Cardiac muscle cell (in vitro differentiated cells and primary cell): ENCODE data around the gene NAT8L. TPM values are rescaled to one million over a fixed set of nuclear protein-coding genes. Genes with fewer than 3 reads are reported as not detected.

Experiments used
- DNase-seq, 2 donors: peaks; one replicate each; pipeline versions ENCODE4 v3.0.0 to v3.0.0-alpha.2; 2010 to 2017; ENCODE audit warnings: low read depth in 1 of 2, low spot score in 1 of 2
- H3K27ac ChIP-seq: fragments of 200-600 bp; sonication (generic); 2 replicates; pipeline ENCODE4 v1.5.1; 2016
- H3K27me3 ChIP-seq: fragments of 200-600 bp; sonication (generic); 2 replicates; pipeline ENCODE4 v1.6.0; 2016; ENCODE audit warnings: control low read depth
- H3K36me3 ChIP-seq: fragments of 200-600 bp; sonication (generic); 2 replicates; pipeline ENCODE4 v1.5.1; 2016; ENCODE audit warnings: control low read depth
- H3K4me1 ChIP-seq: fragments of 200-600 bp; sonication (generic); 2 replicates; pipeline ENCODE4 v1.8.1; 2017; ENCODE audit warnings: low read depth, mild to moderate bottlenecking, mixed run types
- H3K4me3 ChIP-seq: fragments of 200-600 bp; sonication (generic); 2 replicates; pipeline ENCODE4 v1.5.1; 2016; ENCODE audit warnings: mild to moderate bottlenecking
- H3K9me3 ChIP-seq: fragments of 200-600 bp; sonication (generic); 2 replicates; pipeline ENCODE4 v1.5.1; 2017; ENCODE audit warnings: low read depth, mild to moderate bottlenecking, control low read depth
- polyA plus RNA-seq: library from polyadenylated mRNA; unstranded; fragments of >200 nt; fragmentation: Nextera tagmentation; extraction: Ambion mirVana; gene quantifications from 2 replicates; pipeline ENCODE4 v1.2.1, GENCODE V29; 2016
- total RNA-seq: library from RNA; depleted of rRNA; stranded (reverse); fragments of >200 nt; gene quantifications from 2 replicates; pipeline ENCODE4 v1.2.3, GENCODE V29; 2016
- TF ChIP-seq, protein P1 (sequence below): IDR thresholded peaks from 2 replicates; pipeline ENCODE4 v1.5.1; 2012; ENCODE audit warnings: low read depth, mild to moderate bottlenecking, low read length

NAT8L gene
- total and polyA plus RNA-seq, 2 experiments from 2014 or later: 5.5 to 20.9 TPM

DNA sequence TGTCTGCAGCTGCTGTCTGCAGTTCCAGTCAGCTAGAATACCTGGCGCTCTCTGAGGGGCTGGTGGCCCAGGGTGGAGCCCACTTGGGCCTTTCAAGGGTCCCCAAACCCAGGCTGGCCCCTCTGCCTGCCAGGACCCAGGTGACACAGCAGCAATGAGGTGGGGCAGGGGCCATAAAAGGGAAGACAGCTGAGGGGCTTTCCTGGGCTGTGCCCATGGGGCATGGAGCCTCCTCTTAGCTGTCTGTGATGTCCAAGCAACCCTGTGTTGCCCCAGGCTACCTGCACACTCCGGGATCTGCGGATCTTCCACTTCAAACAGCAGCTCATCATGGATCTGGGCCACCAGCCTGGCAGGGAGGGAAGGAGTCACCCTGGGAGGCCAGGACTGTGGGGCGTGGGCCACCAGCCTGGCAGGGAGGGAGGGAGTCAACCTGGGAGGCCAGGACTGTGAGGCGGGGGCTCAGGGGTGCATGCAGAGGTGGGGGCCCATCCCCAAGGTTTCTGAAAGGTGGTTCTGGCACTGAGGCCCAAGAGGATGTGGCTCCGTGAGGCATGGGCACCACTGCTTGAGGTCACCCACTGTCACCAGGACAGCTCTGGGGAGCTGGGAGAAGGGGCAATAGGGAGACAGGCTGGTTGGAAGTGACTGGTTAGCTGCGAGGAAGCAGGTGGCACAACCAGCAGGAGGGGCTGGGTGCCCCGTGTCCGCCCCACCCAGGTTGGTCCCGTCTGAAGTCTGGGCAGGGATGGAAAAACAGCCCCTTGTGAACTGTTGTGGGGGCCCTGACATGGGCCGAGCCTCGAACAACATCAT lies 16.3 kb downstream of the NAT8L start:
- Histone ChIP-seq H3K9me3 (no peaks in the 10 kb centered on the region), H3K36me3 (no peaks in the 10 kb centered on the region), H3K4me1 (peaks cover 11% of the 10 kb centered on the region), H3K27ac (no peak overlapping the region), H3K27me3 (no peaks in the 10 kb centered on the region), H3K4me3 (no peak overlapping the region)
- TF ChIP-seq, protein P1, sequence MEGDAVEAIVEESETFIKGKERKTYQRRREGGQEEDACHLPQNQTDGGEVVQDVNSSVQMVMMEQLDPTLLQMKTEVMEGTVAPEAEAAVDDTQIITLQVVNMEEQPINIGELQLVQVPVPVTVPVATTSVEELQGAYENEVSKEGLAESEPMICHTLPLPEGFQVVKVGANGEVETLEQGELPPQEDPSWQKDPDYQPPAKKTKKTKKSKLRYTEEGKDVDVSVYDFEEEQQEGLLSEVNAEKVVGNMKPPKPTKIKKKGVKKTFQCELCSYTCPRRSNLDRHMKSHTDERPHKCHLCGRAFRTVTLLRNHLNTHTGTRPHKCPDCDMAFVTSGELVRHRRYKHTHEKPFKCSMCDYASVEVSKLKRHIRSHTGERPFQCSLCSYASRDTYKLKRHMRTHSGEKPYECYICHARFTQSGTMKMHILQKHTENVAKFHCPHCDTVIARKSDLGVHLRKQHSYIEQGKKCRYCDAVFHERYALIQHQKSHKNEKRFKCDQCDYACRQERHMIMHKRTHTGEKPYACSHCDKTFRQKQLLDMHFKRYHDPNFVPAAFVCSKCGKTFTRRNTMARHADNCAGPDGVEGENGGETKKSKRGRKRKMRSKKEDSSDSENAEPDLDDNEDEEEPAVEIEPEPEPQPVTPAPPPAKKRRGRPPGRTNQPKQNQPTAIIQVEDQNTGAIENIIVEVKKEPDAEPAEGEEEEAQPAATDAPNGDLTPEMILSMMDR: no peak
- no peak for DNase-seq

DNA sequence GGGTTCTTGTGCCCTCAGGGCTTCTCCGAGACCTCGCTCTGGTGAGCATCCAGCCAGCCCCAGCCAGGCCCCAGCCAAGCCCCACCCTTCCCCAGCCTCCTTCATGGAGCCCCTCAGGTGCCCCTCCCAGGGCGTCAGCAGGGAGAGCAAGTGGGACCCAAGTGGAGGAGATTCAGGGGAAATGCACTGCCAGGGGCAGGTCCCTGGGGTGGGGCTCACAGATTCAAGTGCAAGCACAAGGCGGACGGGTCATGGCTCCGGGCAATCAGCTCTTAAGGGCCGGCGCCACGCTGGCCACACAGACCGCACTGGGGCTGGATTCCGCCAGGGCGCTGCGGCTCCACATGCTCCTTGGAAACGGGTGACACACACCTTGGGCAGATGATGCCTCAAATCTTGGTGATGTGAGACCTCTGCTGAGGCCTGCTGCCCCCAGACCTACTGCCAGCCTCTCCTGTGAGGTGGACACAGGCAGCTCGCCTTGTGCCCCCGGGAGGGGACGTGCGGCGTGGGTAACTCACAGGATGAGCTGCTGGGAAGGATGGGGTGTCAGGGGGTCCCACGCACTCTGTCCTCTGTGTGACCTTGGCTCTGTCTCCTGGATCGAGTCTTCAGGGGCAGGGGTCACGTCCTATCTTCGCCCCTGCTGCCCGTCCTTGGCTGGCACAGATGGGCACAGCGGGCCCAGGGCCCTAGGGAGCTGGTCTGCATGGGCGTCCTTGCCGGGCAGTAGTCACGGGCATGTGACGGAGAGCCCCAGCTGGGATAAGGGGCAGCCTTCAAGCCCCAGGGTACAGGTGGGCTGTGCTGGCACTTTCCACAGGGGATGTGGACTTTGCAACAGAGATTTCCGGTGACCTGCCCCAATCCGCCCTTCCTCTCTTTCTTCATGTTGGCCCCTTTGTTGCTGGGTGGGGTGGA lies 17.1 kb downstream of the NAT8L start:
- H3K27ac ChIP-seq: no peak overlapping the region
- H3K36me3 ChIP-seq: no peaks in the 10 kb centered on the region
- H3K4me1 ChIP-seq: peaks cover 11% of the 10 kb centered on the region
- DNase-seq: no peak
- H3K27me3 ChIP-seq: no peaks in the 10 kb centered on the region
- H3K9me3 ChIP-seq: no peaks in the 10 kb centered on the region
- TF ChIP-seq, protein P1: no peak
- H3K4me3 ChIP-seq: no peak overlapping the region

DNA sequence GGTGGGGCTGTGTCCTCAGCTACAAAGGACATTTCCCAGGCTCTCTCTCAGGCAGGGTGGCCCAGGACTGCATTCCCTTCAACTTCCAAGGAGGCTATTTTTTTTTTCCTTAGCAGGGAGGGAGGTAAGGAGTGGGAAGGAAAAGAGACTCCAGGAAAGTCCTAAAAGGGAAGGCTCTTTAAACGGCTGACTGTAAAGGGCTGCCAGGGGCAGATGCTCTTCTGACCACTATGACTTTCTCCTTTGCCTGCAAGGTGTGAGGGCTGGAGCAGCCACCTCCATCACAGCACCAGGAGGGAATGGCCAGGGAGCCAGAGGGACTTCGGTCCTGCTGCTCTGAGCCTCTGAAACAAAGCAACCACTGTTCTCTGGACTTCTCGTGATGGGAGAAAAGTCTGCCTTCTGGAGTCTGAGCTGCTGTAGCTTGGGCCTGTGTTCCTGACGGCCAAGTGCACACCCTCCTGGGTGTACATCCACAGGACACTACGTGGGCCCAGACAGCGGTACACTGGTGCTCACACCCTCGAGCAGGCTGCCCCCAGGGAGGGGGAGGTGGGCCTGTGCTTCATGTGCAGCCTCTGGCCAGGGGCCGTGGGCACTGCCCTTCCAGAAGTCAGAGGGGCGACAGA lies 17.9 kb downstream of the NAT8L start:
- DNase-seq: no peak
- Histone ChIP-seq H3K36me3 (no peaks in the 10 kb centered on the region), H3K4me3 (no peak overlapping the region), H3K27me3 (no peaks in the 10 kb centered on the region), H3K9me3 (no peaks in the 10 kb centered on the region), H3K27ac (no peak overlapping the region), H3K4me1 (peaks cover 5% of the 10 kb centered on the region)
- TF ChIP-seq, protein P1: no peak

DNA sequence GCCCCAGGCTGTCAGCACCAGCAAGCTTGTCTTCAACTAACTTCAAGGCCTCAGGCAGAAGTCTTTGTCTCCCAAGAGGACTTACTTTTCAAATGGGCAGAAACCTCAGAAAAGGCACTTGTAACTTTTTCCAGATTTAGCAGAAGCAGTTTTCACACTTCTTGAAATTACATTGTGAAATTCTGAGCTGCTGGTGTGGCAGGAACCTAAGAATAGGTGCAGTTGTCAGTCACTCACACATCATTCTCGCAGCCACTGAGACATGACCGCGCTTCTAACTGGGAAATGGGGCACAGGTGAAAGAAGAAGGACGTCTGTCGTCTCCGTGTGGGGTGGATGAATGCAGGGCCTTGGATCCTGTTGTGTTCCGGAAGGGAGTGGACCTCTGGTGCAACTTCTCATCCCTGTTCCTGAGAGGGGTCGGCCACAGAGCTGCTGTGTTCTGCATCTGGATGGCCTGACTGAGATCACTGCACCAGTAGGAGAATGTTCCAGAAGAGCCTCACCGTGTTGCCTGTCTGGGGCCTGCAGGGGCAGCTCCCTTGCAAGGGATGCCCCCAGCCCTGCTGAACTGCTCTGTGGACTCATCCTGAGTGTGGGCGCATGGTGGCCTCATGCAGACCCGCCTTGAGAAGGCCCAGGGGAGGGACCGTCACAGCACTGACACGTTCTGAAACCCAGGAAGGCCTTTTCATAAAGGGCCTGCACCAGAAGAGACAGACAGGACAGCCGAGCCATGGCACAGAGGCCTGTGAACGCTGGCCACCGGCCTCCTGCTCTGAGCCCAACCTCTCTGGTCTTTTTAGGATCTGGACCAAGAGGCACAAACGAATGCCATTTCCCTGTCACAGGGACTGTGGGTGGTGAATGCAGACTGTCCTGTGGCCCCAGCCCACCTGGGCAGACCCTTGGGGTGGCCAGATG lies 18.7 kb downstream of the NAT8L start:
- Histone ChIP-seq H3K36me3 (no peaks in the 10 kb centered on the region), H3K27me3 (no peaks in the 10 kb centered on the region), H3K9me3 (no peaks in the 10 kb centered on the region), H3K4me1 (no peaks in the 10 kb centered on the region), H3K27ac (no peak overlapping the region), H3K4me3 (no peak overlapping the region)
- TF ChIP-seq, protein P1: no peak
- no peak for DNase-seq
